Tibial nerve (tissue), 4 donors: ENCODE data around the gene P2RX6. TPM values are rescaled to one million over a fixed set of nuclear protein-coding genes. Genes with fewer than 3 reads are reported as not detected.

ENCODE experiments used
- DNase-seq, 2 donors: peaks; one replicate each; pipeline ENCODE4 v3.0.0-alpha.2; 2019; ENCODE audit warnings: low spot score in 2 of 2
- H3K27ac ChIP-seq, 4 donors: fragments of 200-600 bp; sonication (generic) in 3 of 4; one replicate each; pipeline ENCODE4 v1.5.1; 2017 to 2019; ENCODE audit warnings: mild to moderate bottlenecking in 1 of 4
- H3K27me3 ChIP-seq, 2 donors: fragments of 200-600 bp; sonication (generic) in 1 of 2; one replicate each; pipeline versions ENCODE4 v1.5.1 to v1.6.0; 2017 to 2019
- H3K36me3 ChIP-seq, 3 donors: fragments of 200-600 bp; sonication (generic); one replicate each; pipeline ENCODE4 v1.5.1; 2018 to 2019
- H3K4me1 ChIP-seq, 4 donors: fragments of 200-600 bp; sonication (generic) in 3 of 4; one replicate each; pipeline ENCODE4 v1.5.1; 2017 to 2019
- H3K4me3 ChIP-seq, 4 donors: fragments of 200-600 bp; sonication (generic) in 3 of 4; one replicate each; pipeline ENCODE4 v1.5.1; 2017 to 2019; ENCODE audit warnings: mild to moderate bottlenecking in 1 of 4, moderate library complexity in 1 of 4
- H3K9me3 ChIP-seq, 4 donors: fragments of 200-600 bp; sonication (generic) in 3 of 4; one replicate each; pipeline ENCODE4 v1.5.1; 2017 to 2019
- CTCF ChIP-seq, 5 experiments: fragments of 200-600 bp in 3 of 5; fragments of 450-650 bp in 2 of 5; sonication (generic) in 3 of 5; IDR thresholded peaks; one replicate each; pipeline ENCODE4 v1.5.1; 2016 to 2019; ENCODE audit warnings: antibody characterized with exemption in 5 of 5, mild to moderate bottlenecking in 3 of 5, moderate library complexity in 2 of 5
- EP300 ChIP-seq, 2 donors: sonication (generic); formaldehyde crosslinking; IDR thresholded peaks; one replicate each; pipeline ENCODE4 v1.6.1; 2017; ENCODE audit warnings: antibody characterized with exemption in 2 of 2, mild to moderate bottlenecking in 1 of 2
- POLR2A ChIP-seq, 2 donors: fragments of 450-650 bp; IDR thresholded peaks; one replicate each; pipeline ENCODE4 v1.6.1; 2017; ENCODE audit warnings: antibody characterized with exemption in 2 of 2, mild to moderate bottlenecking in 2 of 2, moderate library complexity in 2 of 2
- WGBS, 2 donors: methylation state at CpG; one replicate each; pipeline ENCODE4 v1.1.5; 2018; 5-methylcytosine and 5-hydroxymethylcytosine counted together
- small RNA-seq: library from RNA; depleted of rRNA; stranded (forward); fragments of <200 nt; gene quantifications from one replicate; pipeline ENCODE3, GENCODE V24; 2016
- total RNA-seq, 4 donors: library from RNA; depleted of rRNA; stranded (reverse); fragments of >200 nt; gene quantifications; one replicate each; pipeline ENCODE4 v1.1.0, GENCODE V29; 2016

The P2RX6 gene
- total RNA-seq, 4 donors from 2014 or later, result 0.63 to 3.3 (median 0.78) TPM

GRCh38 chr22:21075516-21076138 lies 60.7 kb downstream of the P2RX6 start:
- no peaks in the 10 kb centered on the region for H3K4me1 ChIP-seq
- WGBS, 2 donors, result 83 to 88% methylated on average over 14 of the region's 14 CpGs
- H3K27ac ChIP-seq, result no peak overlapping the region
- no peaks in the 10 kb centered on the region for H3K9me3 ChIP-seq
- H3K4me3 ChIP-seq, result no peak overlapping the region
- no peak for TF ChIP-seq CTCF (IDR thresholded peaks at IDR 0.05)
- TF ChIP-seq POLR2A (IDR thresholded peaks at IDR 0.05), result no peak
- TF ChIP-seq EP300 (IDR thresholded peaks at IDR 0.05), result no peak
- H3K27me3 ChIP-seq, result no peaks in the 10 kb centered on the region
- H3K36me3 ChIP-seq, result no peaks in the 10 kb centered on the region
- DNase-seq, result no peak

- Histone ChIP-seq H3K4me3 (no peak overlapping the region), H3K27ac (no peak overlapping the region), H3K27me3 (no peaks in the 10 kb centered on the region), H3K9me3 (no peaks in the 10 kb centered on the region), H3K4me1 (no peaks in the 10 kb centered on the region), H3K36me3 (no peaks in the 10 kb centered on the region)
- TF ChIP-seq POLR2A (IDR thresholded peaks at IDR 0.05) (no peak), EP300 (IDR thresholded peaks at IDR 0.05) (no peak), CTCF (IDR thresholded peaks at IDR 0.05) (no peak)
- DNase-seq, result no peak
- 76 to 81% methylated on average over 19 of the region's 21 CpGs for WGBS, 2 donors
These were observed 62.1 kb downstream of the P2RX6 start for GRCh38 chr22:21076912-21077625.

Small RNAs within 50 kb of the gene (small RNA-seq; reads per million reads assigned to genes)
- not detected for gene MIR649

Other genes starting within 250 kb of the P2RX6 start
- gene SERPIND1, start 241.1 kb upstream of the P2RX6 start, total RNA-seq, result 1 to 10 TPM in 1 of 4 donors, under 1 TPM in 1, not detected in 2; 0.42 to 1.2 TPM
- 100 to 1,000 TPM in 2 of 4 donors, 10 to 100 TPM in 2; 76.5 to 164 (median 115) TPM for gene PI4KA, start 156.4 kb upstream of the P2RX6 start, total RNA-seq
- gene SNAP29, start 156.2 kb upstream of the P2RX6 start, total RNA-seq, result 10 to 100 TPM; 18.3 to 36.1 (median 19.6) TPM
- gene CRKL, start 97.8 kb upstream of the P2RX6 start, total RNA-seq, result 10 to 100 TPM; 44.7 to 59.0 (median 51.5) TPM
- gene AIFM3, start 47.9 kb upstream of the P2RX6 start, total RNA-seq, result 1 to 10 TPM in 3 of 4 donors, under 1 TPM in 1; 0.59 to 3.1 (median 1.8) TPM
- gene LZTR1, start 32.9 kb upstream of the P2RX6 start, total RNA-seq, result 100 to 1,000 TPM in 1 of 4 donors, 10 to 100 TPM in 3; 59.8 to 127 (median 66.5) TPM
- gene THAP7, start 13.0 kb upstream of the P2RX6 start, total RNA-seq, result 10 to 100 TPM; 46.9 to 71.8 (median 49.3) TPM
- gene SLC7A4, start 17.4 kb downstream of the P2RX6 start, total RNA-seq, result 1 to 10 TPM in 1 of 4 donors, under 1 TPM in 1, not detected in 2; 0.22 to 1.3 TPM
- gene LRRC74B, start 30.8 kb downstream of the P2RX6 start, total RNA-seq, result under 1 TPM in 1 of 4 donors, not detected in 3; 0.39 TPM